H1 (cell line): ENCODE results near the gene CPED1. TPM values are rescaled to one million over a fixed set of nuclear protein-coding genes. Genes with fewer than 3 reads are reported as not detected.

ENCODE experiments used
- ASH2L ChIP-seq: fragments of 200-600, 300-600 bp; sonication (generic); IDR thresholded peaks from one replicate; pipeline ENCODE4 v1.7.1; 2017; ENCODE audit warnings: low read length
- CTBP2 ChIP-seq: IDR thresholded peaks from 2 replicates; pipeline ENCODE4 v1.7.0; 2011; ENCODE audit warnings: borderline replicate concordance, mild to moderate bottlenecking, moderate library complexity, mixed read lengths, low read length; ENCODE audit not compliant: insufficient read depth, insufficient read length
- EGR1 ChIP-seq: IDR thresholded peaks from 2 replicates; pipeline ENCODE4 v1.6.1; 2011; ENCODE audit warnings: low read depth, low read length, borderline replicate concordance
- EZH2 ChIP-seq: fragments of 200-600 bp; sonication (generic); IDR thresholded peaks from 2 replicates; pipeline ENCODE4 v1.7.1; 2012; ENCODE audit warnings: low read depth, mild to moderate bottlenecking, moderate library complexity, low read length, inconsistent platforms; ENCODE audit not compliant: severe bottlenecking
- MAFK ChIP-seq: IDR thresholded peaks from 2 replicates; pipeline ENCODE4 v1.6.1; 2012; ENCODE audit warnings: low read depth, mild to moderate bottlenecking, improper control_type of control experiment, low read length
- RAD21 ChIP-seq, 2 experiments: IDR thresholded peaks in 1 of 2; conservative IDR thresholded peaks in 1 of 2; 2 replicates each; pipeline ENCODE4 v1.6.1; 2011; ENCODE audit warnings: low read depth in 2 of 2, low read length in 2 of 2, improper control_type of control experiment in 1 of 2, inconsistent platforms in 1 of 2, mild to moderate bottlenecking in 1 of 2, moderate library complexity in 1 of 2
- SAP30 ChIP-seq: fragments of 300-600 bp; sonication (generic); IDR thresholded peaks from 2 replicates; pipeline ENCODE4 v1.7.1; 2012; ENCODE audit warnings: low read length, moderate library complexity, mild to moderate bottlenecking, inconsistent platforms; ENCODE audit not compliant: insufficient read depth, insufficient replicate concordance
- USF2 ChIP-seq: IDR thresholded peaks from 2 replicates; pipeline ENCODE4 v1.6.1; 2011; ENCODE audit warnings: low read length, improper control_type of control experiment
- polyA plus RNA-seq, 7 experiments: library from polyadenylated mRNA; depleted of rRNA in 3 of 7; stranded (reverse) in 5 of 7; unstranded in 2 of 7; fragments of >200 nt in 5 of 7; fragments of 200-250 nt in 2 of 7; gene quantifications; 1 replicate in 5 of 7; 2 replicates in 1 of 7; 4 replicates in 1 of 7; pipeline versions ENCODE4 v1.2.1 to v1.2.3, GENCODE V29; 2011 to 2013; ENCODE audit warnings: missing spikeins in 2 of 7, mixed read lengths in 2 of 7
- total RNA-seq: library from RNA; stranded (reverse); fragmentation: NEBNext Ultra II Directional; extraction: Animal tissue kit (Norgen Biotek cat#: 25700); gene quantifications from 2 replicates; pipeline ENCODE4 v1.2.1, GENCODE V29; 2021

CPED1 gene
- total and polyA plus RNA-seq, 2 of the 8 experiments (the other 6 are each of a cell fraction or from before 2014, with no cell fraction given): 0.08 to 0.39 TPM

- TF ChIP-seq SAP30 (no peak), MAFK (no peak), EGR1 (no peak), USF2 (no peak), ASH2L (no peak), CTBP2 (no peak), EZH2 (no peak), RAD21 (IDR thresholded peaks at IDR 0.05 in 1 of 2, conservative IDR thresholded peaks at IDR 0.05 in 1 of 2; ENCODE audit: low read depth in 2 of 2, low read length in 2 of 2) (no peak)
These were observed 9.5 kb downstream of the CPED1 start (continued) for GRCh38 chr7:120997882-120998474.
